H1 (cell line): ENCODE measurements around the gene SF3B1. TPM values are rescaled to one million over a fixed set of nuclear protein-coding genes. Genes with fewer than 3 reads are reported as not detected.

Experiments
- CTCF ChIA-PET: fragments of 300-600 bp; sonication (Branson Sonifier 250); formaldehyde crosslinking; loops from one replicate; lab custom pipeline; 2021; ENCODE audit not compliant: partially characterized antibody; lab: Charles Lee
- POLR2A ChIA-PET: fragments of 300-600 bp; sonication (Branson Sonifier 250); formaldehyde crosslinking; loops from one replicate; lab custom pipeline; 2021; ENCODE audit warnings: inconsistent platforms; ENCODE audit not compliant: partially characterized antibody; lab: Charles Lee
- DNase-seq, 2 experiments: peaks; one replicate each; pipeline versions ENCODE4 v3.0.0 to v3.0.0-alpha.2; 2010 to 2022; ENCODE audit warnings: low spot score in 2 of 2, low read depth in 1 of 2, mixed read lengths in 1 of 2
- FAIRE-seq: peaks from 2 replicates; lab custom pipeline; 2011; peaks lifted over from hg19 to GRCh38; lab: Jason Lieb, UNC
- H2AFZ ChIP-seq: 2 replicates; pipeline ENCODE4 v1.8.1; 2012; ENCODE audit warnings: low read length, inconsistent platforms
- H2AK5ac ChIP-seq: 2 replicates; pipeline ENCODE4 v1.6.1; 2013; ENCODE audit warnings: low read depth, low read length
- H2BK120ac ChIP-seq: replicated peaks from 2 replicates; pipeline ENCODE3; 2013; ENCODE audit warnings: low read depth, low read length, inconsistent platforms
- H2BK12ac ChIP-seq: 2 replicates; pipeline ENCODE4 v1.6.1; 2013; ENCODE audit warnings: low read depth, low read length
- H2BK15ac ChIP-seq: 2 replicates; pipeline ENCODE4 v1.6.1; 2013; ENCODE audit warnings: low read length
- H2BK20ac ChIP-seq: 2 replicates; pipeline ENCODE4 v1.6.1; 2013; ENCODE audit warnings: low read length
- H2BK5ac ChIP-seq: 2 replicates; pipeline ENCODE4 v1.6.1; 2013; ENCODE audit warnings: low read depth, low read length
- H3K14ac ChIP-seq: 2 replicates; pipeline ENCODE4 v1.6.1; 2013; ENCODE audit warnings: inconsistent platforms; ENCODE audit not compliant: insufficient read length
- H3K18ac ChIP-seq: 2 replicates; pipeline ENCODE4 v1.6.1; 2013; ENCODE audit warnings: low read length; ENCODE audit errors: extremely low read depth
- H3K23ac ChIP-seq: 2 replicates; pipeline ENCODE4 v1.6.1; 2013; ENCODE audit warnings: inconsistent platforms; ENCODE audit not compliant: insufficient read length
- H3K23me2 ChIP-seq: 2 replicates; pipeline ENCODE4 v1.6.1; 2013; ENCODE audit warnings: low read depth, low read length
- H3K27ac ChIP-seq: 2 replicates; pipeline ENCODE4 v1.6.1; 2011; ENCODE audit warnings: low read depth, low read length, inconsistent platforms
- H3K27me3 ChIP-seq, 4 experiments: replicated peaks in 1 of 4; 1 replicate in 1 of 4; 2 replicates in 3 of 4; pipeline versions ENCODE4 v1.6.1 to v1.8.1; 2011 to 2013; ENCODE audit warnings: low read length in 3 of 4, mild to moderate bottlenecking in 3 of 4, inconsistent platforms in 2 of 4, mixed read lengths in 2 of 4, moderate library complexity in 1 of 4; ENCODE audit not compliant: control insufficient read depth in 3 of 4, insufficient read depth in 3 of 4; ENCODE audit errors: extremely low read depth in 1 of 4
- H3K36me3 ChIP-seq, 4 experiments: 2 replicates each; pipeline versions ENCODE4 v1.6.1 to v1.8.1; 2011 to 2013; ENCODE audit warnings: mild to moderate bottlenecking in 4 of 4, low read length in 3 of 4, moderate library complexity in 2 of 4, control low read depth in 1 of 4, inconsistent platforms in 1 of 4; ENCODE audit not compliant: insufficient read depth in 4 of 4, control insufficient read depth in 2 of 4
- H3K4ac ChIP-seq: replicated peaks from 2 replicates; pipeline ENCODE3; 2013; ENCODE audit warnings: low read length, low read depth, mixed read lengths, inconsistent platforms; ENCODE audit not compliant: insufficient read length
- H3K4me1 ChIP-seq, 4 experiments: replicated peaks in 1 of 4; 1 replicate in 1 of 4; 2 replicates in 3 of 4; pipeline versions ENCODE4 v1.6.1 to v1.8.1; 2011 to 2013; ENCODE audit warnings: low read length in 3 of 4, inconsistent platforms in 2 of 4, mixed read lengths in 1 of 4; ENCODE audit not compliant: insufficient read depth in 4 of 4, control insufficient read depth in 3 of 4
- H3K4me2 ChIP-seq, 2 experiments: 2 replicates each; pipeline versions ENCODE4 v1.6.1 to v1.8.1; 2011 to 2013; ENCODE audit warnings: low read depth in 2 of 2, low read length in 2 of 2, control low read depth in 1 of 2, inconsistent platforms in 1 of 2, mild to moderate bottlenecking in 1 of 2; ENCODE audit not compliant: insufficient read depth in 1 of 2
- H3K4me3 ChIP-seq, 4 experiments: fragments of 200-600, 300-600 bp in 1 of 4; sonication (generic), shearing (Covaris generic), sonication (Bioruptor Twin) in 1 of 4; 2 replicates each; pipeline versions ENCODE4 v1.5.1 to v1.8.1; 2011 to 2016; ENCODE audit warnings: low read length in 4 of 4, low read depth in 3 of 4, control low read depth in 2 of 4, inconsistent platforms in 2 of 4, mild to moderate bottlenecking in 2 of 4, mixed read lengths in 1 of 4, moderate library complexity in 1 of 4; ENCODE audit not compliant: insufficient read depth in 2 of 4; ENCODE audit errors: extremely low read depth in 1 of 4
- H3K56ac ChIP-seq: replicated peaks from 2 replicates; pipeline ENCODE3; 2013; ENCODE audit warnings: low read depth, mild to moderate bottlenecking, mixed read lengths, low read length, inconsistent platforms; ENCODE audit not compliant: insufficient read length
- H3K79me1 ChIP-seq: 2 replicates; pipeline ENCODE4 v1.6.1; 2013; ENCODE audit warnings: low read depth, low read length, control low read depth
- H3K79me2 ChIP-seq, 2 experiments: 2 replicates each; pipeline versions ENCODE4 v1.6.1 to v1.8.1; 2012 to 2013; ENCODE audit warnings: low read length in 2 of 2, mild to moderate bottlenecking in 2 of 2, inconsistent platforms in 1 of 2; ENCODE audit not compliant: insufficient read depth in 2 of 2, control insufficient read depth in 1 of 2
- H3K9ac ChIP-seq, 4 experiments: replicated peaks in 1 of 4; 1 replicate in 1 of 4; 2 replicates in 3 of 4; pipeline versions ENCODE4 v1.6.1 to v1.8.1; 2011 to 2013; ENCODE audit warnings: low read depth in 3 of 4, low read length in 3 of 4, control low read depth in 2 of 4, mild to moderate bottlenecking in 2 of 4, moderate library complexity in 2 of 4, inconsistent platforms in 1 of 4; ENCODE audit errors: extremely low read depth in 1 of 4
- H3K9me3 ChIP-seq, 2 experiments: 2 replicates each; pipeline versions ENCODE4 v1.6.1 to v1.8.1; 2012 to 2013; ENCODE audit warnings: mild to moderate bottlenecking in 2 of 2, moderate library complexity in 2 of 2, control low read depth in 1 of 2, inconsistent platforms in 1 of 2, low read depth in 1 of 2, low read length in 1 of 2, mixed read lengths in 1 of 2; ENCODE audit not compliant: insufficient read depth in 2 of 2
- H4K20me1 ChIP-seq, 2 experiments: replicated peaks in 1 of 2; 2 replicates each; pipeline versions ENCODE3 to v1.8.1; 2011 to 2013; ENCODE audit warnings: inconsistent platforms in 2 of 2, low read length in 2 of 2, mild to moderate bottlenecking in 1 of 2; ENCODE audit not compliant: insufficient read depth in 2 of 2, control insufficient read depth in 1 of 2
- H4K5ac ChIP-seq: 2 replicates; pipeline ENCODE4 v1.6.1; 2013; ENCODE audit warnings: low read length, low read depth, mixed read lengths, inconsistent platforms; ENCODE audit not compliant: insufficient read length
- H4K8ac ChIP-seq: 2 replicates; pipeline ENCODE4 v1.8.0; 2013; ENCODE audit warnings: mild to moderate bottlenecking, moderate library complexity, low read length, inconsistent platforms; ENCODE audit not compliant: insufficient read depth; ENCODE audit errors: extremely low read depth
- H4K91ac ChIP-seq: replicated peaks from 2 replicates; pipeline ENCODE3; 2013; ENCODE audit warnings: low read length, mixed read lengths, inconsistent platforms; ENCODE audit not compliant: insufficient read length
- BCL11A ChIP-seq, 2 experiments: IDR thresholded peaks; one replicate each; pipeline ENCODE4 v1.6.1; 2011; ENCODE audit warnings: low read depth in 2 of 2, low read length in 2 of 2, mild to moderate bottlenecking in 2 of 2
- EGR1 ChIP-seq: IDR thresholded peaks from 2 replicates; pipeline ENCODE4 v1.6.1; 2011; ENCODE audit warnings: low read depth, low read length, borderline replicate concordance
- EP300 ChIP-seq, 2 experiments: IDR thresholded peaks; 1 replicate in 1 of 2; 2 replicates in 1 of 2; pipeline ENCODE4 v1.6.1; 2011 to 2012; ENCODE audit warnings: low read depth in 2 of 2, low read length in 2 of 2, mild to moderate bottlenecking in 2 of 2, borderline replicate concordance in 1 of 2, inconsistent platforms in 1 of 2, moderate library complexity in 1 of 2
- FOSL1 ChIP-seq: IDR thresholded peaks from 2 replicates; pipeline ENCODE4 v1.6.1; 2011; ENCODE audit warnings: mild to moderate bottlenecking, low read depth, low read length, moderate library complexity; ENCODE audit not compliant: insufficient read depth
- GABPA ChIP-seq: IDR thresholded peaks from 2 replicates; pipeline ENCODE4 v1.6.1; 2011; ENCODE audit warnings: mild to moderate bottlenecking, low read length, moderate library complexity, borderline replicate concordance; ENCODE audit not compliant: insufficient read depth
- KDM5A ChIP-seq: fragments of 200-600 bp; IDR thresholded peaks from 2 replicates; pipeline ENCODE4 v1.7.1; 2012; ENCODE audit warnings: mild to moderate bottlenecking, low read length, inconsistent platforms, mixed read lengths
- MAFK ChIP-seq: IDR thresholded peaks from 2 replicates; pipeline ENCODE4 v1.6.1; 2012; ENCODE audit warnings: low read depth, mild to moderate bottlenecking, improper control_type of control experiment, low read length
- POU5F1 ChIP-seq: IDR thresholded peaks from 2 replicates; pipeline ENCODE4 v1.6.1; 2011; ENCODE audit warnings: low read depth, mild to moderate bottlenecking, low read length, moderate library complexity
- TAF1 ChIP-seq: IDR thresholded peaks from 2 replicates; pipeline ENCODE4 v1.6.1; 2011; ENCODE audit warnings: mild to moderate bottlenecking, low read depth, low read length
- TEAD4 ChIP-seq: IDR thresholded peaks from 2 replicates; pipeline ENCODE4 v1.6.1; 2012; ENCODE audit warnings: low read depth, low read length, inconsistent platforms, mixed read lengths
- YY1 ChIP-seq: IDR thresholded peaks from 2 replicates; pipeline ENCODE4 v1.6.1; 2011; ENCODE audit warnings: low read depth, mild to moderate bottlenecking, low read length
- ZNF274 ChIP-seq: IDR thresholded peaks from 2 replicates; pipeline ENCODE4 v1.7.0; 2012; ENCODE audit warnings: low read length, borderline replicate concordance; ENCODE audit errors: extremely low read depth
- WGBS, 2 experiments: shearing (Covaris generic) in 1 of 2; methylation state at CpG; one replicate each; pipeline versions ENCODE4 v1.1.6 to v1.1.7; 2013 to 2015; ENCODE audit warnings: low lambda C conversion rate in 2 of 2, mixed read lengths in 2 of 2, inconsistent platforms in 1 of 2, low coverage in 1 of 2, missing lambda C conversion rate in 1 of 2; ENCODE audit not compliant: insufficient replicate concordance in 2 of 2, insufficient coverage in 1 of 2, insufficient read length in 1 of 2; ENCODE audit errors: extremely low coverage in 1 of 2, missing lambda C conversion rate in 1 of 2; 5-methylcytosine and 5-hydroxymethylcytosine counted together
- polyA plus RNA-seq, 7 experiments: library from polyadenylated mRNA; depleted of rRNA in 3 of 7; stranded (reverse) in 5 of 7; unstranded in 2 of 7; fragments of >200 nt in 5 of 7; fragments of 200-250 nt in 2 of 7; gene quantifications; 1 replicate in 5 of 7; 2 replicates in 1 of 7; 4 replicates in 1 of 7; pipeline versions ENCODE4 v1.2.1 to v1.2.3, GENCODE V29; 2011 to 2013; ENCODE audit warnings: missing spikeins in 2 of 7, mixed read lengths in 2 of 7
- total RNA-seq: library from RNA; stranded (reverse); fragmentation: NEBNext Ultra II Directional; extraction: Animal tissue kit (Norgen Biotek cat#: 25700); gene quantifications from 2 replicates; pipeline ENCODE4 v1.2.1, GENCODE V29; 2021
- TF ChIP-seq, protein P1 (sequence below): IDR thresholded peaks from 2 replicates; pipeline ENCODE4 v1.6.1; 2012; ENCODE audit warnings: low read length, inconsistent platforms

The SF3B1 gene
- total and polyA plus RNA-seq, 2 of the 8 experiments (the other 6 are each of a cell fraction or from before 2014, with no cell fraction given), result 320 to 403 TPM

DNA sequence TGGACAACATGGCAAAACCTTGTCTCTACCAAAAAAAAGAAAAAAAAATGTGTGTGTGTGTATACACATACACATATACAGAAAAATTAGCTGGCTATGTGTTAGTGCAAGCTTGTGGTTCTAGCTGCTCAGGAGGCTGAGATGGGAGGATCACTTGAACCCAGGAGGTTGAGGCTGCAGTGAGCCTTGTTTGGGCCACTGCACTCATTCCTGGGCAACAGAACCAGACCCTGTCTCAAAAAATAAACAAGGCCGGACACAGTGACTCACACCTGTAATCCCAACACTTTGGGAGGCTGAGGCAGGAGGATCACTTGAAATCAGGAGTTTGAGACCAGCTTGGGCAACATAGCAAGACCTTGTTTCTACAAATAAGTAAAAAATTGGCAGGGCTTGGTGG, 20.6 kb upstream of the SF3B1 start:
- peaks cover 0 to 7% of the 10 kb centered on the region in 2 experiments for H4K20me1 ChIP-seq
- peaks cover 4% of the 10 kb centered on the region for H3K79me1 ChIP-seq
- H3K56ac ChIP-seq, result no peak overlapping the region
- no peak overlapping the region for H3K27ac ChIP-seq
- H3K4me1 ChIP-seq, result peaks cover 0 to 5% (median 0%) of the 10 kb centered on the region in 4 experiments; a peak in 2 of 7 replicates
- DNase-seq (no peak), FAIRE-seq (no peak)
- no peak overlapping the region for H3K4me3 ChIP-seq
- H3K18ac ChIP-seq, result no peak overlapping the region
- H3K23ac ChIP-seq, result no peak overlapping the region
- no peaks in the 10 kb centered on the region; a peak in 1 of 8 replicates for H3K36me3 ChIP-seq
- no peak overlapping the region for H2BK5ac ChIP-seq
- no peak overlapping the region for H3K14ac ChIP-seq
- no peak overlapping the region for H4K5ac ChIP-seq
- H2BK15ac ChIP-seq, result no peak overlapping the region
- no peak overlapping the region for H4K8ac ChIP-seq
- WGBS, 2 experiments, result 80% methylated on average over 1 of the region's 1 CpG; no CpG with 5 or more reads in 1 of the 2 experiments
- H3K79me2 ChIP-seq, result peaks cover 16 to 46% of the 10 kb centered on the region in 2 experiments
- ChIA-PET POLR2A (no interaction called here), CTCF (interaction anchor here (0.6 kb wide), 1 partner anchor 75 kb away, joined by 4 read pairs; no protein-coding TSS in a partner anchor)
- H2BK12ac ChIP-seq, result no peak overlapping the region
- peaks cover 3% of the 10 kb centered on the region for H3K23me2 ChIP-seq
- H4K91ac ChIP-seq, result no peak overlapping the region
- H2BK120ac ChIP-seq, result no peak overlapping the region
- no peak overlapping the region for H3K4ac ChIP-seq
- no peak overlapping the region; a peak in 1 of 4 replicates for H3K4me2 ChIP-seq
- peaks cover 0 to 1% of the 10 kb centered on the region in 2 experiments; a peak in 1 of 4 replicates for H3K9me3 ChIP-seq
- H2AK5ac ChIP-seq, result no peak overlapping the region
- no peak overlapping the region for H2BK20ac ChIP-seq
- H2AFZ ChIP-seq, result no peak overlapping the region
- H3K9ac ChIP-seq, result no peak overlapping the region
- no peaks in the 10 kb centered on the region for H3K27me3 ChIP-seq
- TF ChIP-seq MAFK, result no peak
- TF ChIP-seq EGR1, result no peak
- no peak for TF ChIP-seq TAF1
- no peak for TF ChIP-seq ZNF274
- TF ChIP-seq YY1, result no peak
- TF ChIP-seq FOSL1, result no peak
- no peak for TF ChIP-seq BCL11A (IDR thresholded peaks at IDR 0.05; ENCODE audit: low read depth in 2 of 2, low read length in 2 of 2)
- TF ChIP-seq GABPA, result no peak
- TF ChIP-seq POU5F1, result no peak
- TF ChIP-seq TEAD4, result no peak
- no peak for TF ChIP-seq KDM5A
- TF ChIP-seq, protein P1, sequence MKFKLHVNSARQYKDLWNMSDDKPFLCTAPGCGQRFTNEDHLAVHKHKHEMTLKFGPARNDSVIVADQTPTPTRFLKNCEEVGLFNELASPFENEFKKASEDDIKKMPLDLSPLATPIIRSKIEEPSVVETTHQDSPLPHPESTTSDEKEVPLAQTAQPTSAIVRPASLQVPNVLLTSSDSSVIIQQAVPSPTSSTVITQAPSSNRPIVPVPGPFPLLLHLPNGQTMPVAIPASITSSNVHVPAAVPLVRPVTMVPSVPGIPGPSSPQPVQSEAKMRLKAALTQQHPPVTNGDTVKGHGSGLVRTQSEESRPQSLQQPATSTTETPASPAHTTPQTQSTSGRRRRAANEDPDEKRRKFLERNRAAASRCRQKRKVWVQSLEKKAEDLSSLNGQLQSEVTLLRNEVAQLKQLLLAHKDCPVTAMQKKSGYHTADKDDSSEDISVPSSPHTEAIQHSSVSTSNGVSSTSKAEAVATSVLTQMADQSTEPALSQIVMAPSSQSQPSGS, result no peak
- TF ChIP-seq EP300 (IDR thresholded peaks at IDR 0.05; ENCODE audit: borderline replicate concordance in 1 of 2, low read depth in 2 of 2, low read length in 2 of 2), result no peak
